ENCODE data around the gene CPOX.

Gene CPOX

GRCh38 chr3:98594628-98595324 is 1.4 kb upstream of the CPOX start:
- no peak for DNase-seq

- DNase-seq, result no peak
Observed at GRCh38 chr3:98592345-98592935, 971 bp downstream of the CPOX start.

GRCh38 chr3:98589331-98590036 is 3.9 kb downstream of the CPOX start:
- DNase-seq, result no peak

- no peak for DNase-seq
Observed at GRCh38 chr3:98588065-98588464, 5.3 kb downstream of the CPOX start.

- DNase-seq, result no peak
Observed at GRCh38 chr3:98587654-98588053, 5.8 kb downstream of the CPOX start.

GRCh38 chr3:98584547-98584946 is 8.9 kb downstream of the CPOX start:
- DNase-seq, result no peak

- no peak for DNase-seq
Observed at GRCh38 chr3:98583766-98584165, 9.6 kb downstream of the CPOX start.

- DNase-seq, result no peak
Observed at GRCh38 chr3:98582042-98582441, 11.4 kb downstream of the CPOX start.

GRCh38 chr3:98581474-98581873 is 11.9 kb downstream of the CPOX start:
- DNase-seq, result no peak

- no peak for DNase-seq
Observed at GRCh38 chr3:98580401-98581386, 12.7 kb downstream of the CPOX start.

GRCh38 chr3:98577178-98577895 is 16.1 kb downstream of the CPOX start:
- DNase-seq, result no peak

GRCh38 chr3:98574132-98574531 is 19.3 kb downstream of the CPOX start:
- DNase-seq, result peak; percentile 50

- no peak for DNase-seq
Observed at GRCh38 chr3:98573181-98573728, 20.2 kb downstream of the CPOX start.

GRCh38 chr3:98568402-98568801 is 25.0 kb downstream of the CPOX start:
- no peak for DNase-seq

GRCh38 chr3:98567666-98568270 is 25.6 kb downstream of the CPOX start:
- DNase-seq, result peak; percentile 9

GRCh38 chr3:98565843-98566242 is 27.6 kb downstream of the CPOX start:
- no peak for DNase-seq

GRCh38 chr3:98565237-98565643 is 28.2 kb downstream of the CPOX start:
- no peak for DNase-seq

GRCh38 chr3:98564282-98565005 is 29.0 kb downstream of the CPOX start:
- peak; percentile 8 for DNase-seq

GRCh38 chr3:98563661-98564281 is 29.6 kb downstream of the CPOX start:
- DNase-seq, result no peak
